IPS-NIHi7 (cell line): ENCODE data around the gene ZNF365.

Experiments
- DNase-seq: peaks from one replicate; pipeline ENCODE4 v3.0.0; 2012; ENCODE audit warnings: mixed read lengths; ENCODE audit errors: extremely low spot score

The ZNF365 gene

GRCh38 chr10:62422068-62422590 is 48.0 kb downstream of the ZNF365 start:
- DNase-seq: no peak

GRCh38 chr10:62424026-62424425 is 49.9 kb downstream of the ZNF365 start:
- no peak for DNase-seq

- DNase-seq: no peak
These were observed 51.9 kb downstream of the ZNF365 start for GRCh38 chr10:62426086-62426485.

GRCh38 chr10:62426600-62426999 is 52.4 kb downstream of the ZNF365 start:
- DNase-seq: peak; percentile 38

- DNase-seq: no peak
These were observed 56.7 kb downstream of the ZNF365 start for GRCh38 chr10:62430881-62431280.

- DNase-seq: no peak
These were observed 59.1 kb downstream of the ZNF365 start for GRCh38 chr10:62433181-62433692.

- no peak for DNase-seq
These were observed 59.7 kb downstream of the ZNF365 start for GRCh38 chr10:62433901-62434300.

GRCh38 chr10:62437696-62438095 is 63.5 kb downstream of the ZNF365 start:
- DNase-seq: peak; percentile 53

GRCh38 chr10:62442006-62442405 is 67.8 kb downstream of the ZNF365 start:
- DNase-seq: no peak

GRCh38 chr10:62442894-62443669 is 68.9 kb downstream of the ZNF365 start:
- DNase-seq: no peak

GRCh38 chr10:62443866-62444265 is 69.7 kb downstream of the ZNF365 start:
- DNase-seq: no peak

GRCh38 chr10:62446627-62447026 is 72.5 kb downstream of the ZNF365 start:
- DNase-seq: no peak

- no peak for DNase-seq
These were observed 76.9 kb downstream of the ZNF365 start for GRCh38 chr10:62450912-62451610.

GRCh38 chr10:62451611-62451975 is 77.4 kb downstream of the ZNF365 start:
- no peak for DNase-seq
